ENCODE data around the gene REG4. TPM values are rescaled to one million over a fixed set of nuclear protein-coding genes. Genes with fewer than 3 reads are reported as not detected.

Gene REG4
- total and polyA plus RNA-seq, 10 of the 15 experiments (the other 5 are each of a cell fraction or from before 2014, with no cell fraction given): not detected

DNA sequence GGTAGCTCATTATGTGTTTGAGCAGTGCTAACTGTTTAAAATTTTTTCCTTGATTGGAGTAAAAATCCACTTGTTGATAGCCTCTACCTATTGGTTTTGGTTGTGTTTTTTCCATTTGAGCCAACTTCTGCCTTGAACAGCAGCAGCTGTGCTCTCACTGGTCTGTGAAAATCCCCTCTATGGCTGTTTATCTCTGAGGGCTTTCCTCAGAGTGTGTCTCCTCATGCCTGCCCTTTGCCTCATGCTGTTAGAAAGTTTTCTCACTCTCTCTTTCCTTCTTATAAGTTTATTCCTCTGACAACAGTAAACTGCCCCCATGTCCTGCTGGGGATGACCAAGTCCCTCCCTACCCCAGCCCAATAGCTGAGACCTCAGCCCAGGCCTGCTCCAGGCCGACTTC lies 14.1 kb downstream of the REG4 start:
- 0% methylated on average over 1 of the region's 1 CpG for WGBS (ENCODE audit: insufficient coverage, insufficient replicate concordance, low lambda C conversion rate, missing lambda C conversion rate)
- DNase-seq (ENCODE audit: low read depth, low spot score): no peak
- H2AFZ ChIP-seq (ENCODE audit: control insufficient read depth, low read depth, low read length): no peak overlapping the region
- H3K27me3 ChIP-seq (replicated peaks in 1 of 2; ENCODE audit: control insufficient read depth in 2 of 2, insufficient read depth in 2 of 2, low read length in 1 of 2): peaks cover 0 to 3% of the 10 kb centered on the region in 2 experiments; a peak in 2 of 4 replicates
- no peak overlapping the region for H3K27ac ChIP-seq (ENCODE audit: control insufficient read depth, insufficient read depth)
- no peak overlapping the region for H3K9ac ChIP-seq (ENCODE audit: control insufficient read depth, insufficient read depth, low read length)
- H3K4me2 ChIP-seq (ENCODE audit: control insufficient read depth, insufficient read depth): no peak overlapping the region
- ATAC-seq: no peak
- no TSS peak for BruUV-seq (replicated peaks)
- H3K36me3 ChIP-seq (ENCODE audit: control insufficient read depth in 2 of 2, insufficient read depth in 2 of 2, low read length in 1 of 2): no peaks in the 10 kb centered on the region
- FAIRE-seq: no peak
- H3K4me3 ChIP-seq: no peak overlapping the region
- CTCF ChIA-PET: interaction anchor here (3.5 kb wide), 1 partner anchor 12 kb away, joined by 17 read pairs; no protein-coding TSS in a partner anchor
- POLR2A ChIA-PET: no interaction called here
- SMC1A ChIA-PET (ENCODE audit: uncharacterized antibody, unreplicated experiment): interaction anchor here (1.0 to 1.2 kb wide), 2 partner anchors 17 to 18 kb away, joined by 3 read pairs; no protein-coding TSS in a partner anchor
- in situ Hi-C loops (cut with MboI): no loop called here
- intact Hi-C loops (cut with micrococcal nuclease; ENCODE audit: unreplicated experiment): no loop called here
- H3K79me2 ChIP-seq (ENCODE audit: control insufficient read depth, insufficient read depth, low read length): no peaks in the 10 kb centered on the region
- RAD21 ChIA-PET (ENCODE audit: unreplicated experiment): no interaction called here
- no peaks in the 10 kb centered on the region for H3K4me1 ChIP-seq (ENCODE audit: control insufficient read depth, insufficient read depth, low read length)
- H4K20me1 ChIP-seq (ENCODE audit: control insufficient read depth, insufficient read depth): 0 out of 2 replicates have a peak, but pooled peaks cover 3% of the 10 kb centered on the region
- no peaks in the 10 kb centered on the region for H3K9me3 ChIP-seq (replicated peaks; ENCODE audit: control insufficient read depth, insufficient read depth, low read length)
- no peak for TF ChIP-seq RBBP5 (conservative IDR thresholded peaks at IDR 0.05)
- TF ChIP-seq NFYB (IDR thresholded peaks at IDR 0.05; ENCODE audit: insufficient read depth, low read depth, low read length): no peak
- TF ChIP-seq, protein P1, sequence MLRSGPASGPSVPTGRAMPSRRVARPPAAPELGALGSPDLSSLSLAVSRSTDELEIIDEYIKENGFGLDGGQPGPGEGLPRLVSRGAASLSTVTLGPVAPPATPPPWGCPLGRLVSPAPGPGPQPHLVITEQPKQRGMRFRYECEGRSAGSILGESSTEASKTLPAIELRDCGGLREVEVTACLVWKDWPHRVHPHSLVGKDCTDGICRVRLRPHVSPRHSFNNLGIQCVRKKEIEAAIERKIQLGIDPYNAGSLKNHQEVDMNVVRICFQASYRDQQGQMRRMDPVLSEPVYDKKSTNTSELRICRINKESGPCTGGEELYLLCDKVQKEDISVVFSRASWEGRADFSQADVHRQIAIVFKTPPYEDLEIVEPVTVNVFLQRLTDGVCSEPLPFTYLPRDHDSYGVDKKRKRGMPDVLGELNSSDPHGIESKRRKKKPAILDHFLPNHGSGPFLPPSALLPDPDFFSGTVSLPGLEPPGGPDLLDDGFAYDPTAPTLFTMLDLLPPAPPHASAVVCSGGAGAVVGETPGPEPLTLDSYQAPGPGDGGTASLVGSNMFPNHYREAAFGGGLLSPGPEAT (IDR thresholded peaks at IDR 0.05; ENCODE audit: low read depth): no peak
- TF ChIP-seq SREBF1 (IDR thresholded peaks at IDR 0.05; ENCODE audit: low read length): no peak
- TF ChIP-seq SRF (IDR thresholded peaks at IDR 0.05; ENCODE audit: low read depth in 2 of 2, low read length in 2 of 2): no peak
- no peak for TF ChIP-seq WRNIP1 (IDR thresholded peaks at IDR 0.05; ENCODE audit: borderline replicate concordance, low read depth, low read length)
- no peak for TF ChIP-seq CEBPB (IDR thresholded peaks at IDR 0.05; ENCODE audit: borderline replicate concordance in 1 of 2, low read depth in 2 of 2, low read length in 2 of 2)
- TF ChIP-seq TARDBP (IDR thresholded peaks at IDR 0.05; ENCODE audit: borderline replicate concordance): no peak
- TF ChIP-seq, protein P2, sequence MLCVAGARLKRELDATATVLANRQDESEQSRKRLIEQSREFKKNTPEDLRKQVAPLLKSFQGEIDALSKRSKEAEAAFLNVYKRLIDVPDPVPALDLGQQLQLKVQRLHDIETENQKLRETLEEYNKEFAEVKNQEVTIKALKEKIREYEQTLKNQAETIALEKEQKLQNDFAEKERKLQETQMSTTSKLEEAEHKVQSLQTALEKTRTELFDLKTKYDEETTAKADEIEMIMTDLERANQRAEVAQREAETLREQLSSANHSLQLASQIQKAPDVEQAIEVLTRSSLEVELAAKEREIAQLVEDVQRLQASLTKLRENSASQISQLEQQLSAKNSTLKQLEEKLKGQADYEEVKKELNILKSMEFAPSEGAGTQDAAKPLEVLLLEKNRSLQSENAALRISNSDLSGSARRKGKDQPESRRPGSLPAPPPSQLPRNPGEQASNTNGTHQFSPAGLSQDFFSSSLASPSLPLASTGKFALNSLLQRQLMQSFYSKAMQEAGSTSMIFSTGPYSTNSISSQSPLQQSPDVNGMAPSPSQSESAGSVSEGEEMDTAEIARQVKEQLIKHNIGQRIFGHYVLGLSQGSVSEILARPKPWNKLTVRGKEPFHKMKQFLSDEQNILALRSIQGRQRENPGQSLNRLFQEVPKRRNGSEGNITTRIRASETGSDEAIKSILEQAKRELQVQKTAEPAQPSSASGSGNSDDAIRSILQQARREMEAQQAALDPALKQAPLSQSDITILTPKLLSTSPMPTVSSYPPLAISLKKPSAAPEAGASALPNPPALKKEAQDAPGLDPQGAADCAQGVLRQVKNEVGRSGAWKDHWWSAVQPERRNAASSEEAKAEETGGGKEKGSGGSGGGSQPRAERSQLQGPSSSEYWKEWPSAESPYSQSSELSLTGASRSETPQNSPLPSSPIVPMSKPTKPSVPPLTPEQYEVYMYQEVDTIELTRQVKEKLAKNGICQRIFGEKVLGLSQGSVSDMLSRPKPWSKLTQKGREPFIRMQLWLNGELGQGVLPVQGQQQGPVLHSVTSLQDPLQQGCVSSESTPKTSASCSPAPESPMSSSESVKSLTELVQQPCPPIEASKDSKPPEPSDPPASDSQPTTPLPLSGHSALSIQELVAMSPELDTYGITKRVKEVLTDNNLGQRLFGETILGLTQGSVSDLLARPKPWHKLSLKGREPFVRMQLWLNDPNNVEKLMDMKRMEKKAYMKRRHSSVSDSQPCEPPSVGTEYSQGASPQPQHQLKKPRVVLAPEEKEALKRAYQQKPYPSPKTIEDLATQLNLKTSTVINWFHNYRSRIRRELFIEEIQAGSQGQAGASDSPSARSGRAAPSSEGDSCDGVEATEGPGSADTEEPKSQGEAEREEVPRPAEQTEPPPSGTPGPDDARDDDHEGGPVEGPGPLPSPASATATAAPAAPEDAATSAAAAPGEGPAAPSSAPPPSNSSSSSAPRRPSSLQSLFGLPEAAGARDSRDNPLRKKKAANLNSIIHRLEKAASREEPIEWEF (IDR thresholded peaks at IDR 0.05; ENCODE audit: insufficient replicate concordance, low read depth, low read length): no peak
- TF ChIP-seq RAD51 (IDR thresholded peaks at IDR 0.05): no peak
- TF ChIP-seq NR2C2 (IDR thresholded peaks at IDR 0.05; ENCODE audit: borderline replicate concordance, control insufficient read depth, insufficient read length, low read depth): no peak
- TF ChIP-seq POLR2AphosphoS5 (IDR thresholded peaks at IDR 0.05; ENCODE audit: low read length): no peak
- no peak for TF ChIP-seq FOXM1 (IDR thresholded peaks at IDR 0.05; ENCODE audit: low read depth, low read length)
- TF ChIP-seq ZSCAN29 (IDR thresholded peaks at IDR 0.05): no peak
- TF ChIP-seq HDAC2 (IDR thresholded peaks at IDR 0.05): no peak
- no peak for TF ChIP-seq SMAD5 (IDR thresholded peaks at IDR 0.05; ENCODE audit: low read depth)
- TF ChIP-seq, protein P3, sequence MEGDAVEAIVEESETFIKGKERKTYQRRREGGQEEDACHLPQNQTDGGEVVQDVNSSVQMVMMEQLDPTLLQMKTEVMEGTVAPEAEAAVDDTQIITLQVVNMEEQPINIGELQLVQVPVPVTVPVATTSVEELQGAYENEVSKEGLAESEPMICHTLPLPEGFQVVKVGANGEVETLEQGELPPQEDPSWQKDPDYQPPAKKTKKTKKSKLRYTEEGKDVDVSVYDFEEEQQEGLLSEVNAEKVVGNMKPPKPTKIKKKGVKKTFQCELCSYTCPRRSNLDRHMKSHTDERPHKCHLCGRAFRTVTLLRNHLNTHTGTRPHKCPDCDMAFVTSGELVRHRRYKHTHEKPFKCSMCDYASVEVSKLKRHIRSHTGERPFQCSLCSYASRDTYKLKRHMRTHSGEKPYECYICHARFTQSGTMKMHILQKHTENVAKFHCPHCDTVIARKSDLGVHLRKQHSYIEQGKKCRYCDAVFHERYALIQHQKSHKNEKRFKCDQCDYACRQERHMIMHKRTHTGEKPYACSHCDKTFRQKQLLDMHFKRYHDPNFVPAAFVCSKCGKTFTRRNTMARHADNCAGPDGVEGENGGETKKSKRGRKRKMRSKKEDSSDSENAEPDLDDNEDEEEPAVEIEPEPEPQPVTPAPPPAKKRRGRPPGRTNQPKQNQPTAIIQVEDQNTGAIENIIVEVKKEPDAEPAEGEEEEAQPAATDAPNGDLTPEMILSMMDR (IDR thresholded peaks at IDR 0.05 in 2 of 3, conservative IDR thresholded peaks at IDR 0.05 in 1 of 3; ENCODE audit: control insufficient read depth in 2 of 3, extremely low read depth in 1 of 3, insufficient read depth in 1 of 3, low read depth in 3 of 3, low read length in 3 of 3): no peak

Data from GM12878 (cell line).